Stimulated activated CD4-positive, alpha-beta T cell treated with anti-CD3 and anti-CD28 coated beads, Interleukin-2, amount 100 ng/mL, for 24 hours (primary cell): Measurements from ENCODE around the gene MYO9B.
A peak's percentile ranks its signal among the peaks of the same experiment; 100 is the strongest.

Experiments
- DNase-seq, 2 donors: peaks; one replicate each; pipeline ENCODE4 v3.0.0-alpha.2; 2020

MYO9B gene

DNA sequence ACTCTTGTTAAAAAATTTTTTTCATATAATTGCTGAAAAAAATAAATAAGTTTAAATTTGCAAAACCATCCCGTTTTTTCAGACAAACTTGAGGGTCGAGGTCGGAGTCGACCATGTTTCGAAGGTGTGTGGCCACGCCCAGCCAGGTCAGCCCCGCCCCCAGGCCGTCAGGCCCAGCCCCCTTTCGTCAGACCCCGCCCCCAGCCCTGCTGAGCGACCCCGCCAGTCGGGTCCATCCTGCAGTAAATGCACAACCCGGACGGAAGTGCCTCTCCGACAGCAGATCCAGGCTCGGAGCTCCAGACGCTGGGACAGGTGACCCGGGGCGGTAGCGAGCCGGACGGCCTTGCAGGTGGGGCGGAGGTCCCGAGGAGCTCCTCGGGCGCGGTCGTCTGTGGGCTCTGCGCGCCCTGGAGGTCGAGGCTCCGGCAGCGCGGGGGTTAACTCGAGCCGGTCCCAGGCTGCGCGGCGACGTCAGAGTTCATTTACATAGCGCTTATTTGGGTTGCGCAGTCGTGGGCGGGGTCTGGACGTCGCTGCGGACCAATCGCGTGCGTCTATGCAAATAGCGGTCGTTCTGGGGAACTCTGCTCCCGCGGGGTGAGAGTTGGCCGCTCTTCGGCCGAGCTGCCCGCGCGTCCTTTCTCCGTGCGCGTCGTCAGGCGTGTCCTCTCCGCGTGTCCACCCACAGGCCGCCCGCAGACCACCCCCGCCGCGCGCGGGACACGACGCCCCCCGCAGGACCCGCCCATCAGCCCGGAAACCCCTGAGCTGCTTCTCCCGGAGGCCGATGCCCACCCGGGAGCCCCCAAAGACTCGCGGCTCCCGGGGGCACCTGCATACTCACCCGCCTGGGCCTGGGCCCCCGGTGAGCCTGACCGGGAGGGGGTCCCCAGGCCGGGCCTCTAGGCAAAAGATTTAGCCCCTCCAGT lies 150.7 kb downstream of the MYO9B start, which contains the start of gene OCEL1:
Gene OCEL1 (plus strand): TSS at position 225 of the 932 bp plus-strand sequence. CDS start 22 bp downstream, at position 247.
- peak; percentile 97 to 98 for DNase-seq

DNA sequence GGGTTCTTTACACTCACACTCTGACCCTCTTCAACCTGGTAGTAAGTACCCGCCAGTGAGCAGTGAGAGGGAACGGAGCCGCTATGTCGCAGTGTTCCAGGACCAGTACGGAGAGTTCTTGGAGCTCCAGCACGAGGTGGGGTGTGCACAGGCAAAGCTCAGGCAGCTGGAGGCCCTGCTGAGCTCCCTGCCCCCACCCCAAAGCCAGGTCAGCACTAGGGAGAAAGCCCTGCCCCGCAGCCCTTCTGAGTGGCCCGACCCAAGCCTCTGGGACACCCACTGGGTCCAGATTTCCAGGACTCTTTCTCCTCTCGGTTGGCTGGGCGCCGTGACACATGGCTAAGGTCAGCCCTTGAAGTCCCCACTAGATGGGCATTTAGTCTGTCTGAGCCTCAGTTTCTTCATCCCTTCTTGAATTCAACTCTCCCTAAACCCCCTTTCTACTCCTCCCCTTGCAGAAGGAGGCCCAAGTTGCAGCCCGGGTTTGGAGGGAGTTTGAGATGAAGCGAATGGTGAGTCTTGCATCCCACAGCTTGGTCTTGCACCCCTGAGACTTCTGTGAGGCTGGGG lies 152.3 kb downstream of the MYO9B start:
- no peak for DNase-seq

DNA sequence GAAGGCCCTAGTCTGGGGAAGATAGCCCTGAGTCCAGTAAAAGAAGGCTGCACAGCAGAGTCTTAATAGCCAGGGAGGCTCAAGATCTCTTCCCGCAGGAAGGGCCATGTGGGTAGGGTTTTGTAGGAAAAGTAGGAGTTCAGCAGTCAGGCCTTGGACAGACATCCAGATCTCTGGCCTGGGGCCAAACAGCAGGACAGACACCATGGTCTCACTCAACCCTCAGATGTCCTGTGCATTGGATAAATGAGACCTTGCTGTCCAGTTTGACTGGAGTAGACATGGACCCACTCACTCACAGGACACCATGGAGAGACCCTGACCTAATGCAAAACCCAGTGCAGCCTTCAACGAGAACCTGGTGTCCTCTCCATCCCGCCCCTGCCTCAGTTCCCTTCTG lies 154.3 kb downstream of the MYO9B start:
- no peak for DNase-seq

DNA sequence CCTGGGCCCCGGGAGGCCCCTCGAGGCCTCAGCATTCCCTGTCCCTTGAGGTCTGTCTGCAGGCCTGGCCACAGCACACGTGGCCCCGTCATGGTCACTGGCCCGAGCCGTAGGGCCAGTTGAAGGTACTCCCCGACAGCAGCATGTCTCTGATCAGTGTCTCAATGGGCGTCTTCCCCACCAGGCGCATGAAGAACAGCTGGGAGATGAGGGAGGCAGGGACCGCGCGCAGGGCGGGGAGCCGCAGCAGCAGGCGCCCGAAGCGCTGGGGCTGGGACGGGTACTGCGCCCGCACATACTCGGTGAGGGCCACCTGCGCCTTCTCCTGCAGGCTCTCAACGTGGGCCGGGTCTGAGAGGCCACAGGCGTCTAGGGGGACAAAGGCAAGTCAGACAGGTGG lies 156.7 kb downstream of the MYO9B start:
- DNase-seq, result no peak

DNA sequence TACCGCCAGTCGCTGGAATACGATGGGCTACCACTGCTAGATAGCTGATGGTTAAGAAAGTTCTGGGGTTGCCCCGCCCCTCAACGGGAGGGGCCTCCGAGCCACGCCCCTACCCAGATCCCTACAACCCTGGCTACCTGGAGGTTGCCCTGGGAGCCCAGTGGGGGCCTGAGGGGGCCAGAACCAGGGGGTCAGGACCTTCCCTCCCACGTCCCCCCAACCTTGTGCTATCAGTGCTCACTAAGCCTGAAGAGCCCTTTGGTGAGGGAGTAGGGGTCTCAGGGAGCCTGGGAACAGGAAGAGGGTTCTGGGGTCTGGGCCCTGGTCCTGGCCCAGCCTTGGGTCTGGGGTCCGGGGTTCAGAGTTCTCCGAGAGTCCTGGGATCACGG lies 159.3 kb downstream of the MYO9B start:
- peak; percentile 76 to 77 for DNase-seq

DNA sequence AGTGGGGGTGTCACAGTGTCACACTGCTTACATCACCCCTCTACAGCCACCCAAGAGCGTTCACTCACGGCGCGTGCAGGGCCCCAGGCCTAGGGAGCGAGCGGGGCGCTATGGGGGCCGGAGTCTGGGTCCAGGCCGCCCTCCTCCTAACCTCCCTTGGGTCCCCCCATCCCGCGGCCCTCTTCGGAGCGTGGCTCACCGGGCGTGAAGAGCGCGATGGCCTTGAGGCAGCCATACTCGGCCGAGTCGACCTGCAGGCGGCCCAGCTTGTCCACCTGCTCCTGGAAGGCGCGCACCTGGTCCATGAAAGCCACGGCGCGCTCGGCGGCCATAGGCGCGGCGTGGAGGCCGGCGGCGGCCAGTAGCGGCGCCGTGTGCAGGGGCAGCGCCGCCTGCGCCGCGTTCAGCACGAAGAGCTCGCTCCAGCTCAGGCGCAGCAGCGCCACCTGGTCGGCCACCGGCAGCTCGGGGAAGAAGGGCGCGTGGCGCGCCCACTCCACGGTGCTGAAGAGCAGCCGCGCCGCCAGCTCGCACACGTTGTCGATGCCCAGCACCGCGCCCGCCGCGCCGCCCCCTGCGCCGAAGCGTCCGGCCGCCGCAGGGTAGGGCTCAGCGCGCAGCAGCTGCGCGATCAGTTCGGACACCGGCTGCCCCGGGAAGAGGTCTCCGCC lies 159.9 kb downstream of the MYO9B start:
- DNase-seq, result peak; percentile 75

DNA sequence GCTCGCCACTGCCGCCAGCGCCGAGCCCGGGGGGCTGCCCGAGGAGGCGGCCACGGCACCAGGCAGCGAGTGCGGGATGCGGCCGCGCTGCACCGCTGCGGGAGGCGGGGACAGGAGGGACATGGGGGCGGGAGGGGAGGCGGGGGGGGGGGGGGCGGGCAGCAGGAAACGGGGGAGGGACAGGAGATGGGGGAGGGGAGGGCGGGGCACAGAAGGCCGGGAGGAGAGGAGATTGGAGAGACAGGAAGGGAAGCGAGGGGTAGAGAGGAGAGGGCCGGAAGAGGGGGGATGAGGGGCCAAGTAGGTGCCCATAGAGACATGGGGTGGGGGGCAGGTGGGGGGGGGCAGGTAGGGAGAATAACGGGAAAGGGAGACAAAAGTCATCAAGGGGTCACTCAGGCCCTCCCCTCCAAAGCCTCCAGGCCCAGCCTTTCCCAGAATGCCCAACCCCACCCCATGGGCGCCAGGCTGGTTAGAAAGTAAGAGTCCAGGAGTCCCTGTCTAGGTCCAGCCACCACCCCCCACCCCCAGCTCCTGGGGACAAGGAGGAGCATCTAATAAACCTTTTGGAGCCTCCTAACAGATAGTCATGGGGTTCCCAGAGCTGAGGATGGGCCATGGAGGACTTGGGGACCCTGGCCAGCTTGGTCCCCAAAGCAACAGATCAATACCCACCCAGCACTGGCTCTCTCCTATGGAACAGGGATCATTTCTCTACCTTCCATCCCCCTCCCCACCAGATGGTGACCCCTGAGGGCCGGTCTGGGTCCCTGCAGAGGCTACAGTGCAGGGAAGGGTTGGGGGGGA lies 160.6 kb downstream of the MYO9B start:
- DNase-seq, result no peak

DNA sequence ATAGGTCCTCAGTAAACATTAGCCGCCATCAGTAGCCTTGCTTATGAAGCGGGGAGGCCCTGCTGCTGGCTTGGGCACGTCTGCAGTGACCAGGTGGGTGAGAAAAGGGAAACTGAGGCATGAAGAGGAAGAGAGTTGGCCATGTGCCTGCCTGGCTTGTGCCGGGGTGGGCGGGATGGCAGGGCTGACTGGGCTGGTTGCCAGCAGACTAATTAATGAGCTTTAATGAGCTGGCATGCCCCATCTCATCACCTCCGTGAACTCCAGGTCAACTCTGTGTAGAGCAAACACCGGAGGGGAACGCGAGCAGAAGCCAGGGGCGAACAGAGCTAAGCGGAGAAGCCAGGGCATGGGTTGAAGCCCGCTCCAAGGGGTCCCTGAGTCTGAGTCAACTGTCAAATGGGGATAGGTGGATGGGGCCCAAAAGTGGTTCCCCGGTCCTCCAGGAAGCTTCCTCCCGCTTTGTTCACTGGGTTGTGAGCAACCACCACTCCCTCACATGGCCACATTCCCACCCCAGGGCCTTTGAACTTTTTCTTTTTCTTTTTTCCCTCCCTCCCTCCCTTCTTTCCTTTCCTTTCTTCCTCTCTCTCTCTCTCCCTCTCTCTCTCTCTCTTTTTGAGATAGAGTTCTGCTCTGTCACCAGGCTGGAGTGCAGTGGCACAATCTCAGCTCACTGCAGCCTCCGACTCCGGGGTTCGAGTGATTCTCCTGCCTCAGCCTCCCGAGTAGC lies 161.4 kb downstream of the MYO9B start:
- no peak for DNase-seq

DNA sequence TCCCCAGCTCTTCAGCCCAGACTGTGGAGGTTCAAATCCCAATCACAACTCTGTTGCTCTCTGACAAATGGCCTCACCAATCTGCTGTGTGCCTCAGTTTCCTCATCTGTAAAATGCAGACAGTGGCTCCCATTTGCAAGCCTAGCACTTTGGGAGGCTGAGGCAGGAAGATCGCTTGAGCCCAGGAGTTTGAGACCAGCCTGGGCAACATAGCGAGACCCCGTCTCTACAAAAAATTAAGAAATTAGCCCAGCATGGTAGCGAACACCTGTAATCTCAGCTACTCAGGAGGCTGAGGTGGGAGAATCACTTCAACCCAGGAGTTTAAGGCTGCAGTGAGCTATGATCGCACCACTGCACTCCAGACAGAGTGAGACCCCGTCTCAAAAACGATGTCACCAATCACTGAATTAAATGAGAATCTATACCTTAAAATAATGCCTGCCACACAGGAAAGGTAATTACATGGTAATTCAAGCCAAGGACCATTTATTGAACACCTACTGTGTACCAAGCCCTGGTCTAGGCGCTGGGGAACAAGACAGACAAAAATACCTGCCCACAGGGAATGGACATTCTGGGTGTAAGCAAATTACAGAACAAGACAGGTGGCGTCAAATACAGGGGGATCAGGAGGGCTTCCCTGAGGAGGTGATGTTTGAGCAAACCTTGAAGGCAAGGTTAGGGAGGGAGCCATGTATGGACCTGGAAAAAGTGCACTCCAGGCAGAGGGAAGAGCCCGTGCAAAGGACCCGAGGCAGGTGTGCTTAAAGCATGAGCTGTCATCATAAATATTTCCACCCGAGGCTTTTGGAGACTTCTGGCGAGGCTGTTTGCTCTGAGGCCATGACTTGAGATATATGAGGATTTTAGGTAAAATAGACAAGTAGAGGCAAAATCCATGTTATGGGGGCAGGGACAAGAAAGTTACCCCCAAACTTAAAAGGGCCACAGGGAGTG lies 162.4 kb downstream of the MYO9B start:
- DNase-seq, result no peak

DNA sequence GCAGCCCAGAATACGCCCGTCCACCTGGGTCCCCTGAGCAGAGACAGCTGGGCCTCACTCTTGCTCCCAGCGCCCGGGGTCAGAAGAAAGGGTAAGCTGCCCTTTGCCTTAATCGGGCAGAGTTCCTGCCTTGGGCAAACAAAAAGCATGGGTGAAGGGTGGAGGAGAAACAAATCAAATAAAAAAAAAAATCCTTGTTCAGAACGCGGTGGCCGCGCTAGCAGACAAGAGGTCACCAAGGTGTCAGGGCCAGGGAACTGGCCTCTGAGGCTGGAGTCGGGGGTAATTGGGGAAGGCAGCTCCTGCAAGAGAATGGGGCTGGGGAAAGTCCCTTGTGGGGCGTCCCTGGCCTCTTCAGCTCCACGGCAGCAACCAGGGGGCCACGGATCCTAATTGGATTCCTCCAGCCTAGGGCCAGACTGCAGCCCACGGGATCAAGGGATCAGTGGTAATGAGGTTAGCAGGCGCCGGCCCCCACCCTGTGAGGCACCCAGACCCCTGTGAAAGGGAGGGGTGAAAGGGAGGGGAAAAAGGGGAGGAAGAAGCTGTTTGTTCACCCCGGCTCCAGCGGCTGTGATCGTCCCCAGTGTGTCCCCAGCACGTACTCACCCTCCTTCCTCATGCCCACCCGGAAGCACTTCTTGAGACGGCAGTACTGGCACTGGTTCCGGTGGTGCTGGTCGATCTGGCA lies 164.6 kb downstream of the MYO9B start:
- no peak for DNase-seq

DNA sequence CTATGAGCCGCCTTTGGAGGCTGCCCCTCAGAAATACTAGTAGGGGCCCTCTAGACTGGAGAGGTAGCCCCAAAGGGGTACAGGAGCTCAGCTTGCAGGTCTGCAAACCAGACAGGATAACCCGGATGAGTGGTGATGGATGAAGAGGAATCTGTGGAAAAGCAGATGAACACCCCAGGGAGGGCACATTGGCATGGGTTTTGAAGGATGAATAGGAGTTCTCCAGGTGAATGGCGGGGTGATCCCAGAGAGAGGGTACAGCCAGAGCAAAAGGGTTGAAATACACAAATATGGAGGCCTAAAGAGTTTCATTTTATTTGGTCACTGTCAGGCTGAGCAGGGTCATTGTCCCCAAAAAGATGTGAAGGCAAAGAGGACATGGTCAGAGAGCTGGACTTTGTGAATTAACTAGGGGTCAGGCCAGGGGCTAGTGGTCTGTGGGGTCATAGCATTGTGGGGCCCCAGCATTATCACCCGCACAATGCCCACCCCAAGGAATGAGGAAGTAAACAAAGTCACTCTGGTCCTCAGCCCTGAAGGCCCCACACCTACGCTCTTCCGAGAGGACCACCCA lies 165.3 kb downstream of the MYO9B start:
- DNase-seq, result no peak

DNA sequence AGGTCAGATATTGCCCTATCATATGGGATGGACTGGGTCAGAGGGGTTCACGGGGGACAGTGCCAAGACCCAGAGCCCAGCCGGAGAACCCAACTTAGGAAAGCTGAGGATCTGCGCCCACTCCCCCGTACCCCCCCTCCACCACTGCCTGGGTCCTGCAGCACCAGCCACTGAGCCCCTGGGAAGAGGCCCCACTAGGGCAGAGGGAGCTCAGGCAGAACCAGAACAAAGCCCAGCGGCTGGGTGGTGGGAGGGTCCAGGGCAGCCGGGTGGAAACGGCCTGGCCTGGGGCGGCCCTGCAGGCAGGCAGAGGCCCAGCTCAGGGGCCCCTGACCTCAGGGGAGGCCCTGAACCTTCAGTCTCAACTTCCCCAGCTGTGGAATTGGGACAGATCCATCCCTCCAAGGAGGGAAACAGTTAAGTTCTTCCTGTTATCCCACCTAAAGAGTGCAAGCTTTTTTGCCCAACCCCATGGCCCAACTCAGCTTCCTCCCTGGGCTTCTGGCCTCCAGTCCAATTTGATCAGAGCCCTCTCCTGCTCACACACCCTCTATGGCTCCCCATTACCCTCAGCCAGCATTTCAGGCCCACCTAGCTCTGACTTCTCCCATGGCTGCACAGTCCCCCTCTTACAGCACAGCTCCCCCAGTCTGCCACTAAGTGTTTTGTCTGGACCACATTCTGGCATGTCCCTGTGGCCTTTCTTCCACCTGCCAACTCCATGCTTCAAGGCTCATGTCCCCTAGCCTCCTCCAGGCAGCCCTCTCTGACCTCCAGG lies 167.0 kb downstream of the MYO9B start:
- DNase-seq, result no peak

DNA sequence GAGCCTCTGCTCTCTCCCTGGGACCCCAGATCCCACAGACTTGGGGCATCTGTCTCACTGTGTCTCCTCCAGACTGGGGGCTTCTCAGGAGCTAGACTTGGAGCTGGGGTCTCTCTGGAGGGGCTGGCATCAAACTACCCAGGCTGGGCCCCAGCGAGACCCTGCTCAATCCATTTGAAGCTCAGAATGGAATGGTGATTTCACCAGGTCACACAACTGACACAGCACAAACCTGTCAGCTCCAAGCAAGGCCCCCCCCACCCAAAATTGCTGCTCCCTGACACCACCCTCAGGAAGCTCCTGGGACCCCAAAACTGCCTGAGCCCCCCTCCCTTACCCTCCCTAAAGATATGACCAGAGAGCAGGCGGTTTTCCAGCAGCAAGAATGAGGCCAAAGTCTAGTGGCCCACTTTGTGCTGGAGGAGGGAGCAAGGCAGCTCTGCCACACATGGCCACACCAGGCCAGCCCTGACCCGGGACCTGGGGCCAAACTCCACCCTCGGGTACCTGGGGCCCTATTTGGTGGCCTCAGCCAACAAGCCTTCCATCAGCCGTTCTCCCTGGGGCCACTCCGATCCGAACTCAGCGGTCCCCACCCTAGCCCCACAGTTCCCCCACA lies 167.7 kb downstream of the MYO9B start:
- DNase-seq, result no peak

DNA sequence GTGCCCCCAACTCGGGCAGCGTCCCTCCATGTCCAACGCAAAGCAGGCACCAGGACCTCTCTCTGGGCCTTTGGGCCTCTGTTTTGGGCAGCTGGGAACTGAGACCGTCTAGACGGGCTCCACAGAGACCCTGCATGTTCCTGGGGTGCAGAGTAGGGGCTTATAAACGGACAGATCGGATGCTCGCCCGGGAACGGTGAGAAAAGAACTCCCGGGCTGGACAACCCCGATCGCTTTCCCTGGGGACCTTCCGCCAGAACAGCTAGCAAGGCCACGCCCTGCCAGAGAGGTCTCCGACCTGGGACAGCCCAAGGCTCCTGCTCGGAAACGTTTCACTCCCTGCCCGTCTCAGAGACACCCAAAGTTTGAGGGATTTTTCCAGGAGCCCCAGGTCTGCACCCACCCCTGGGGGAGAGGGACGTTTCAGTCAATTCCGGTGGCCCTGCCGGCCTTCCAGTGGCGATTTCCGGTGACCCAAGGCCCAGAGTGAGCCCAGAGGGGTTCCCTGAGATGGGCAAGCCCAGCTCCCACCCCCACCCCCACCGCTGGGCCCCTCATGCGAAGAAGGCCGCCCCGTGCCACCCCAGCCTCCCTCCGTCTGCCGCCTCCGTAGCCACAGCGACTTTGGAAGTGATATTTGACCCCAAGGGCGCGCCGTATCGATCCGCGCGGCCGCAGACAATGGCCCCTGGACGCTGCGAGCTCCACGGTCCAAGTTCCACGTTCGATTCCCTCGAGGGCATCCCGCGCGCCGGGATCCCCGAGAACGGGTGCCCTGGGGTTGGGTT lies 168.4 kb downstream of the MYO9B start:
- no peak for DNase-seq

DNA sequence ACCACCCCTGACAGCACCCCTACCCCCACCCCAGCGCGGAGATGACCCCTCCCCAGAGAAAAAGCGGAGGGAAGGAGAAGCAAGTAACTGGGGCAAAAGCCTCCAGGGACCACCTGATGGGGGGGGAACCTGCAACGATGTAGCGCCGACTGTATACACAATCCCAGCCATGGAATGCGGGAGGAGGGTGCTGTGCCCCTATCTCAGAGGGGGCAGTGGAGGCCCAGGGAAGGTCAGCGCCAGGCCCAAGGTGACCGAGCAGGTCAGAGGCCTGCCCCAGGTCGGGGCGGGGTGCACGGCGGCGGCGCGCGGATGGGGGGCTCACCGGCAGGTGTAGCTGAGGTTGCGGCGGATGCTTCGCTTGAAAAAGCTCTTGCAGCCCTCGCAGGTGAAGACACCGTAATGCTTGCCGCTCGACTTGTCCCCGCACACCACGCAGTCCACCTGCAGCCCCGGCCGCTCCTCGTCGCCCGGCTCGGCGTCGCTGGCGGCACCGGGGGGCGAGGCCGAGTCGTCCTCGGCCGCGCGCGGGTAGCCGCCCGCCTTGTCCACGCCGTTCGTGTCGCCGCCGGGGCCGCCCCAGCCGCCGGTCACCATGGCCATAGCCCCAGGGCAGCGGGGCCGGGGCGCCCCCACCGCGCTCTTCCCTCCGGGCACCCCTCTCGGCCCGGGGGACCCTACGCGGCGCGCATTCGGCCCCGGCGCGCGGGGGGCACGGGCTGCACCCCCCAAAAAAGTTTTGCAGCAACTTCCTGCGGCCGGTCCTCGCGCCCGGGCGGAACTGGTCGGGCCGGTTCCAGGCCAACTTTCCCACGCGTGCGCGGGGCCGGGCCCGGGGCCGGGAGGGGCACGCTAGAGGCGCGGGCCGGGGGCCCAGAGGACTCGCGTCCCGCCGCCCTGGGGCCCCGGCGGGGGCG lies 169.3 kb downstream of the MYO9B start:
- no peak for DNase-seq

DNA sequence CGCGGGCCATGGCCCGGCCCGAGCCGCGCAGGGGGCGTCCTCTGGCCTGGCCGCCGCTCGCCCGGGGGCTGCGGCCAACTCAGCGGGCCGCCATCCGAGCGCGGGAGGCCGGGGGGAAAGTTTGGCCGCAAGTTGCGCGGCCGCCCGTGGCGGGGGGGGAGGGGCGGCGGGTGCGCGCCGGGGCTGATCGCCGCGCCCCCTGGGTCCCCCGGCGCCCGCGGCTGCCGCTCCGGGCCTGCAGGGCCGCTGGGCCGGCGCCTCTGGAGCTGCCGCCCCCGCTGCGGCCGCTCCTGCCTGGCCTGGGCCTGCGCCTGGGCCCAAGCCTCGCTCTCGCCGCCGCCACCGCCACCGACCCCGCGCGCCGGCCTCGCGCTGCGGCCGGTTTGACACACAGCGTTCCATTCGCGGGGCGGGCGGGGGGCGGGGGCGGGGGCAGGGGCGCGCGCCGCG lies 170.0 kb downstream of the MYO9B start, which contains the start of gene NR2F6:
Gene NR2F6 (minus strand): TSS at position 385 of the 450 bp plus-strand sequence. CDS start 699 bp downstream, outside the sequence.
- DNase-seq, result no peak
